GM12874 (cell line): ENCODE data around the gene DAGLA.

ENCODE experiments used
- TF ChIP-seq, protein P1 (sequence below): IDR thresholded peaks from 2 replicates; pipeline ENCODE4 v1.5.1; 2011; ENCODE audit warnings: low read depth, mild to moderate bottlenecking, control low read depth, low read length, moderate library complexity; ENCODE audit not compliant: insufficient read depth

DAGLA gene

DNA sequence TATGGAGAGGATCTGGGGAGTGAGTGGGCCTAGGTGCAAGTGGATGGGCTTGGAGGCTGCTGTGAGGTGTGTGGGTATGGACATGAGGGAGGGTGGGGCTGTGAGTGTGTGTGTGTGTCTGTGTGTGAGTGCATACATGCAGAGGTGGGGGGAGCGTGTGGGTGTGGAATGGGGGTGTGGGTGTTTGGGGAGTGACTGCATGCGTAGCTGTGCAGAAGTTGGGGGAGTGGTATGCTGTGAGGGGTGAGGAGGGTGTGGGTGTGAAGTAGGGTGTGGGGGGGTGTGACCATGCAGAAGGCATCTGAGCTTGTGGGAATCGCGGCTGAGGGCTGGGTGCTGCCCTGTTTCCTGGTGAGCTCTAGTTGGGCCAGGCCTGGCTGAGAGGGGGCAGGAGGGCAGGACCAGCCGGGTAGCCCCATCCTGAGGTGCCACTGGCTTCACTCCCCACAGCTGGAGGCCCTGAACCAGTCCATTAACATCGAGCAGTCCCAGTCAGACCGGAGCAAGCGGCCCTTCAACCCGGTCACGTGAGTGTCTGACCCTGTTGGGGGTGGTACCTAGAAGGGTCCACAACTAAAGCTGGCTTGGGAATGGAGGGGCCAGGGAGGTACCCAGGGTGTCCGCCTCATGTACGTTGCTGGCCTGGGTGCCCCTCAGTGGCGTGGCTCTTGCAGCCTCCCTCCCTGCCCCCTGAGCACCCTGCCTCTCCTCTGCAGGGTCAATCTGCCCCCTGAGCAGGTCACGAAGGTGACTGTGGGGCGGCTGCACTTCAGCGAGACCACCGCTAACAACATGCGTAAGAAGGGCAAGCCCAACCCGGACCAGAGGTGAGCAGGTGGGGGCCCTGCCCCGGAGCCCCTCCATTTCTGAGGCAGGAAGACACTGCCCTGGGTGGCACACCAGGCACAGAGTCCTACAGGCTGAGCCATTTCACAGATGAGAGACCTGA lies 95.7 kb downstream of the DAGLA start:
- TF ChIP-seq, protein P1, sequence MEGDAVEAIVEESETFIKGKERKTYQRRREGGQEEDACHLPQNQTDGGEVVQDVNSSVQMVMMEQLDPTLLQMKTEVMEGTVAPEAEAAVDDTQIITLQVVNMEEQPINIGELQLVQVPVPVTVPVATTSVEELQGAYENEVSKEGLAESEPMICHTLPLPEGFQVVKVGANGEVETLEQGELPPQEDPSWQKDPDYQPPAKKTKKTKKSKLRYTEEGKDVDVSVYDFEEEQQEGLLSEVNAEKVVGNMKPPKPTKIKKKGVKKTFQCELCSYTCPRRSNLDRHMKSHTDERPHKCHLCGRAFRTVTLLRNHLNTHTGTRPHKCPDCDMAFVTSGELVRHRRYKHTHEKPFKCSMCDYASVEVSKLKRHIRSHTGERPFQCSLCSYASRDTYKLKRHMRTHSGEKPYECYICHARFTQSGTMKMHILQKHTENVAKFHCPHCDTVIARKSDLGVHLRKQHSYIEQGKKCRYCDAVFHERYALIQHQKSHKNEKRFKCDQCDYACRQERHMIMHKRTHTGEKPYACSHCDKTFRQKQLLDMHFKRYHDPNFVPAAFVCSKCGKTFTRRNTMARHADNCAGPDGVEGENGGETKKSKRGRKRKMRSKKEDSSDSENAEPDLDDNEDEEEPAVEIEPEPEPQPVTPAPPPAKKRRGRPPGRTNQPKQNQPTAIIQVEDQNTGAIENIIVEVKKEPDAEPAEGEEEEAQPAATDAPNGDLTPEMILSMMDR: no peak

DNA sequence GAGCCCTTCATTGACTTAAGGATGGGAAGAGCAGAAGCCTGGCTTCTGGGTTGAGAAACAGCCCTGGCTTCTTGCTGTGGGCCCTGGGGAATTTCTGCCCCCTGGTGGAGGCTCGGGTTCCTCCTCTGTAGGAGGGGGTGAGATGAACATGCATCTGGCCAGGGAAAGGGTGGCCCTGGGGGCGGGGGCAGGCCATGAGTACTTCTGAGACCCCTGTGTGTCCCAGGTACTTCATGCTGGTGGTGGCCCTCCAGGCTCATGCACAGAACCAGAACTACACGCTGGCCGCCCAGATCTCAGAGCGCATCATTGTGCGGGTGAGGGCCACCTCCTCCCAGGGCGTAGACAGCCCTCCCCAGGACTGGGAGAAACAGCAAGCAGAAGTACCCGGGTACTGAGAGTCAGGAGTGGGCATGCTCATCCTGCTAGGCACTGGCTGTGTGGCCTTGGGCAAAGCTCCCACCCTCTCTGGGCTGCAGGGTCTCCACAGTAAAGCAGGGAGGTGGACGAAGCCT lies 96.4 kb downstream of the DAGLA start:
- TF ChIP-seq, protein P1: peak; percentile 85

DNA sequence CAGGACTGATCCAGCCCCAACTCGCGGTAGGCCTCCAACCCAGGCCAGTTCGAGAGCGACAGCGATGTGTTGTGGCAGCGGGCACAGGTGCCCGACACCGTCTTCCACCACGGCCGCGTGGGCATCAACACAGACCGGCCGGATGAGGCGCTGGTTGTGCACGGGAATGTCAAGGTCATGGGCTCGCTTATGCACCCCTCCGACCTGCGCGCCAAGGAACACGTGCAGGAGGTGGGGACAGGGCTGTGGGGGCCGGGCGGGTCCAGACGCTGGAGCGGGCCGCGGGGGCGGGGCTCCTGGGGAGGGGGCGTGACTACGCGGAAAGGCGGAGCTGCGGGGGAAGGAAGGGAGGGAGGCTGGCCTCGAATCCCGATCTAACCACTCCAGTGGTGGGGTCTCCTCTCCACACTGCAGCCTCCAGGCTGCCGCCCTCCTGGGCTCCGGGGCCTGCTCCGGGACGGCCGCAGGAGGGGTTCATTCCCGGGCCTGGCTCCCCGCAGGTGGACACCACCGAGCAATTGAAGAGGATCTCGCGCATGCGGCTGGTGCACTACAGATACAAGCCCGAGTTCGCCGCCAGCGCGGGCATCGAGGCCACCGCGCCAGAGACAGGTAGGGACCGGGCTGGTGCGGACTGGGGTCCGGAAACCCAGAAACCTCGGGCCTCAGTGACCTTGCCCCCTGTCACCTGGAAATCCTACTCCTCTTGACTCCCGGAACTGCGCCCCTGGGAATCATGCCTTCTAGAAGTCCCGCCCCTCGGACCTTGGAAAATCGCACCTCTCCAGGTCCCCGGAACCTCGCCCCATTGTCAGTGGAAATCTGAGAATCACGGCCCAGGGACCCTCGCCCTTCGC lies 97.3 kb downstream of the DAGLA start:
- TF ChIP-seq, protein P1: no peak

DNA sequence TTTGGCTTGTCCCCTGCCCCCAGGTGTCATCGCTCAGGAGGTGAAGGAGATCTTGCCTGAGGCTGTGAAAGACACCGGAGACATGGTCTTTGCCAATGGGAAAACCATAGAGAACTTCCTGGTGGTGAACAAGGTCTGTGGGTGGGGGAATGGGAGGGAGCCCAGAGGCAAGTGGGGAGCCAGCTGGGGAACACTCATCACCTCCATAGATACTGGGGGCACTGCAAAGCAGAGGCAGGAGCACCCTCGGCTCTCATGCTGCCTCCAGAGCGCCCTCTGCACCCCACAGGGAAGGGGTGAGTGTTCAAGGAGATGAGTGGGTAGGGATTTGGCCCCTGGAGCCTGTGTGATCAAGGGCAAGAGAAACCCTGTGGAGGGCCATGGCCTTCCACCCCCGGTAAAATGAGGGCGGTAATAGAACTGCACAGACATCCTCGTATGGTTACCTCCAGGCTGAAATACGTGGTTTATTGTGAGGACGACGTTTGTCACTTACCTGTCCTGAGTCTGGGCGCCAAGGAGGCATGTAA lies 98.2 kb downstream of the DAGLA start:
- TF ChIP-seq, protein P1: no peak

DNA sequence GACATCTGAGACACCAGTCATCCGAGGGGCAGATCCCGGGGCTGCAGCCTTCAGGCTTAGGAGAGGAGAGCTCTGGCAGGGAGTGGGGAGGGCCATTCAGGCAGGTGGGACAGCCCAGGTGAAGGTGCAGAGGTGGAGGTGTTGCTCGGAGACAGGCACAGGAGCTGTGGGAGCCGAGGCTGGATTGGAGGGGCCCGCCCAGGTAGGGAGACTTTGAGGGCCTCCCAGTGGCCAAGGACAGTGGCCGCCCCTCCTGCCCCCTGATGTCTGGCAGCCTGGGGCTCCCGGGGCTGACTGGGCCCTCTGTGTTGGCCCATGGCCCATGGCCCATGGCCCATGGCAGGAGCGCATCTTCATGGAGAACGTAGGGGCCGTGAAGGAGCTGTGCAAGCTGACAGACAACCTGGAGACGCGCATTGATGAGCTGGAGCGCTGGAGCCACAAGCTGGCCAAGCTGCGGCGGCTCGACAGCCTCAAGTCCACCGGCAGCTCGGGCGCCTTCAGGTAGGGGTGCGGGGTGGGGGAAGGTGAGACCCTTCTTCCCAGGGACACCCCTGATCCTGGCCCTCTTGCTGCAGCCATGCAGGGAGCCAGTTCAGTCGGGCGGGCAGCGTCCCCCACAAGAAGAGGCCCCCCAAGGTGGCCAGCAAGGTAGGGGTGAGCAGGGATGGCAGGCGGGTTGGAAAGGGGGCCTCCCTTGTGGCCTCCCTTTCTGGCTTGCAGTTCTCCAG lies 98.9 kb downstream of the DAGLA start:
- TF ChIP-seq, protein P1: no peak

DNA sequence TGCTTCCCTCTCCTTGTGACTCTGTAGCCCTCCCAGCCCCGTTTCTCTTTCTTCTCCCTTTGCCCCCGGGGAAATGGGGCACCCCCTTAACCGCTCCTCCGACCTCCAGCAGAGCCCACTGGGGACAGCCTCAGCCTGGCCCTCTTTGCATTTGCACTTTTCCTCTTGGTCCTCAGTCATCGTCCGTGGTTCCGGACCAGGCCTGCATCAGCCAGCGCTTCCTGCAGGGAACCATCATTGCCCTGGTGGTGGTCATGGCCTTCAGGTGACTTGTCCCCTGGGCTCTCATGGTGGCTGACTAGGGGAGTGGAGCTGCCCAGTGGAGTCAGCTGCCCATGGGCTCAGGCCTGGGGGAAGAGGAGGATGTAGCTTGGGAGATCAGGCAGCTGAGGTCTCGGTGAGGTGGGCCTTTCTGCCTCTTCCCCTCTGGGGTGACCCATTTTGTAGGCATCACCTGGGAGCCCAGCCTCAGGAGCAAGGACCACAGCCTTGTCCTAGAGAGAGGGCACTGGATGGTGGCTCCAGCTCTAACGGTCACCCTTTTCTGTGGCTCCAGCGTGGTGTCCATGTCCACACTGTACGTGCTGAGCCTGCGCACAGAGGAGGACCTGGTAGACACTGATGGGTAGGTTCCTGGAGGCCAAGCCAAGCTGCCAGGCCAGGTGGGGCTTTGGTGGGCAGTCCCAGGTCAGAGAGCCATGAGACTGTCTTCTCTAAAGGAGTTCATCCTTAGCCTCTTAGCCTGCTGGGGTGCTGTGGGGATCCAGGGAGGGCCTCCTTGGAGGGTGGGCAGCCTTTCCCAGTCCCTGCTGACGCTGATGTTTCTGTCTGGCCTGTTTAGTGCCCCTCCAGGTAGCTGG lies 99.7 kb downstream of the DAGLA start:
- TF ChIP-seq, protein P1: no peak
